Astrocyte (in vitro differentiated cells and primary cell): ENCODE data around the gene SLC7A8.

ENCODE experiments used
- CTCF ChIP-seq: IDR thresholded peaks from 2 replicates; pipeline ENCODE4 v1.5.1; 2011; ENCODE audit warnings: low read depth, mild to moderate bottlenecking, inconsistent platforms, low read length, moderate library complexity; ENCODE audit not compliant: insufficient read depth
- EZH2 ChIP-seq: IDR thresholded peaks from 2 replicates; pipeline ENCODE4 v1.6.1; 2012; ENCODE audit warnings: mild to moderate bottlenecking, low read length, inconsistent platforms; ENCODE audit not compliant: insufficient read depth

- no peak for TF ChIP-seq CTCF
- no peak for TF ChIP-seq EZH2
These were observed 15.2 kb downstream of the SLC7A8 start for GRCh38 chr14:23168246-23168645.
